Measurements from ENCODE around the gene TBC1D3B. TPM values are rescaled to one million over a fixed set of nuclear protein-coding genes. Genes with fewer than 3 reads are reported as not detected.
"Not testable (repeated sequence)": the region's sequence is repeated elsewhere in the genome, so short reads cannot be mapped to it uniquely, and the experiment has no call there.

Gene TBC1D3B
- polyA plus RNA-seq, 3 donors from 2014 or later, result not detected

- Mint-ChIP-seq H3K36me3 (peaks cover 38 to 61% (median 55%) of the 10 kb centered on the region in 3 donors), H3K27me3 (ENCODE audit: low read depth in 3 of 3) (peaks cover 1 to 3% (median 1%) of the 10 kb centered on the region in 3 donors), H3K4me1 (peaks cover 38 to 40% of the 10 kb centered on the region in 2 donors), H3K27ac (peak overlapping the region in 2 of 6 donors; percentile 69 to 77), H3K4me3 (no peak overlapping the region), H3K9me3 (peaks cover 0 to 12% (median 4%) of the 10 kb centered on the region in 6 donors)
- DNase-seq, result no peak
Measured at GRCh38 chr17:36128411-36128978, 47.9 kb downstream of the TBC1D3B start.

- DNase-seq, result no peak
- H3K36me3 Mint-ChIP-seq, result peaks cover 37 to 55% (median 49%) of the 10 kb centered on the region in 3 donors
- H3K27ac Mint-ChIP-seq, result peak overlapping the region in 5 of 6 donors; percentile 11 to 77 (median 53)
- no peak overlapping the region for H3K4me3 Mint-ChIP-seq
- peaks cover 38 to 40% of the 10 kb centered on the region in 2 donors for H3K4me1 Mint-ChIP-seq
- H3K27me3 Mint-ChIP-seq (ENCODE audit: low read depth in 3 of 3), result peaks cover 1 to 3% (median 1%) of the 10 kb centered on the region in 3 donors
- peaks cover 0 to 12% (median 4%) of the 10 kb centered on the region in 6 donors for H3K9me3 Mint-ChIP-seq
Measured at GRCh38 chr17:36127911-36128310, 48.5 kb downstream of the TBC1D3B start.

GRCh38 chr17:36127199-36127893 is 49.1 kb downstream of the TBC1D3B start:
- H3K4me3 Mint-ChIP-seq, result no peak overlapping the region
- peak overlapping the region in 5 of 6 donors; percentile 22 to 78 (median 53) for H3K27ac Mint-ChIP-seq
- H3K4me1 Mint-ChIP-seq, result peaks cover 40% of the 10 kb centered on the region in 2 donors

GRCh38 chr17:36124879-36125824 is 51.3 kb downstream of the TBC1D3B start:
- H3K36me3 Mint-ChIP-seq, result peaks cover 38 to 59% (median 43%) of the 10 kb centered on the region in 3 donors
- peaks cover 0 to 12% (median 4%) of the 10 kb centered on the region in 6 donors for H3K9me3 Mint-ChIP-seq
- H3K4me3 Mint-ChIP-seq, result no peak overlapping the region
- peaks cover 41 to 49% of the 10 kb centered on the region in 2 donors for H3K4me1 Mint-ChIP-seq
- H3K27me3 Mint-ChIP-seq (ENCODE audit: low read depth in 3 of 3), result peaks cover 0 to 4% (median 3%) of the 10 kb centered on the region in 3 donors
- DNase-seq, result no peak
- peak overlapping the region in 5 of 6 donors; percentile 1 to 58 (median 38) for H3K27ac Mint-ChIP-seq

More at GRCh38 chr17:36127199-36127893, 49.1 kb downstream of the TBC1D3B start:
- Mint-ChIP-seq H3K27me3 (ENCODE audit: low read depth in 3 of 3) (peaks cover 1 to 3% (median 1%) of the 10 kb centered on the region in 3 donors), H3K9me3 (peaks cover 0 to 12% (median 4%) of the 10 kb centered on the region in 6 donors), H3K36me3 (peaks cover 35 to 54% (median 46%) of the 10 kb centered on the region in 3 donors)
- no peak for DNase-seq

- Mint-ChIP-seq H3K27ac (peak overlapping the region in 5 of 6 donors; percentile 17 to 65 (median 42)), H3K9me3 (peaks cover 0 to 12% (median 4%) of the 10 kb centered on the region in 6 donors)
Measured at GRCh38 chr17:36123431-36123830, 53.0 kb downstream of the TBC1D3B start.

GRCh38 chr17:36121099-36121498 is 55.3 kb downstream of the TBC1D3B start:
- not testable (repeated sequence) for DNase-seq; H3K27me3 Mint-ChIP-seq (ENCODE audit: low read depth in 3 of 3); H3K9me3 Mint-ChIP-seq
- peak overlapping the region in 3 of 6 donors; percentile 12 to 57 (median 13) for H3K27ac Mint-ChIP-seq
- peak overlapping the region in 2 of 5 donors; percentile 30 to 38 for H3K4me3 Mint-ChIP-seq
- peaks cover 14 to 30% (median 17%) of the 10 kb centered on the region in 3 donors for H3K36me3 Mint-ChIP-seq
- peaks cover 35 to 48% of the 10 kb centered on the region in 2 donors for H3K4me1 Mint-ChIP-seq

More at GRCh38 chr17:36123431-36123830, 53.0 kb downstream of the TBC1D3B start:
- H3K36me3 Mint-ChIP-seq, result peaks cover 34 to 51% (median 34%) of the 10 kb centered on the region in 3 donors
- H3K27me3 Mint-ChIP-seq (ENCODE audit: low read depth in 3 of 3), result peaks cover 0 to 5% (median 4%) of the 10 kb centered on the region in 3 donors
- H3K4me3 Mint-ChIP-seq, result no peak overlapping the region
- H3K4me1 Mint-ChIP-seq, result peaks cover 47 to 54% of the 10 kb centered on the region in 2 donors
- no peak for DNase-seq

- Mint-ChIP-seq H3K36me3 (peaks cover 11 to 25% (median 14%) of the 10 kb centered on the region in 3 donors), H3K4me3 (peak overlapping the region in 2 of 5 donors; percentile 30 to 38), H3K27ac (peak overlapping the region in 2 of 6 donors; percentile 2 to 57), H3K4me1 (peaks cover 39 to 48% of the 10 kb centered on the region in 2 donors), H3K27me3 (ENCODE audit: low read depth in 3 of 3) (peaks cover 0 to 5% (median 5%) of the 10 kb centered on the region in 3 donors), H3K9me3 (peaks cover 0 to under 1% (median 0%) of the 10 kb centered on the region in 6 donors)
- DNase-seq, result no peak
Measured at GRCh38 chr17:36120221-36120620, 56.2 kb downstream of the TBC1D3B start.

GRCh38 chr17:36118477-36119353 is 57.7 kb downstream of the TBC1D3B start:
- Mint-ChIP-seq H3K27ac (peak overlapping the region in 5 of 6 donors; percentile 22 to 81 (median 72)), H3K9me3 (no peaks in the 10 kb centered on the region), H3K36me3 (peaks cover 17 to 33% (median 19%) of the 10 kb centered on the region in 3 donors), H3K4me1 (peaks cover 44 to 51% of the 10 kb centered on the region in 2 donors), H3K27me3 (ENCODE audit: low read depth in 3 of 3) (peaks cover 0 to 7% (median 5%) of the 10 kb centered on the region in 3 donors), H3K4me3 (peak overlapping the region in 4 of 5 donors; percentile 33 to 73 (median 36))
- DNase-seq, result peak in 2 of 3 donors; percentile 17 to 26

- Mint-ChIP-seq H3K9me3 (peaks cover 0 to under 1% (median 0%) of the 10 kb centered on the region in 6 donors), H3K27ac (peak overlapping the region in 5 of 6 donors; percentile 22 to 81 (median 79)), H3K36me3 (peaks cover 18 to 37% (median 21%) of the 10 kb centered on the region in 3 donors), H3K4me3 (peak overlapping the region in 3 of 5 donors; percentile 38 to 73 (median 38)), H3K4me1 (peaks cover 46 to 53% of the 10 kb centered on the region in 2 donors), H3K27me3 (ENCODE audit: low read depth in 3 of 3) (peaks cover 0 to 7% (median 5%) of the 10 kb centered on the region in 3 donors)
- DNase-seq, result no peak
Measured at GRCh38 chr17:36117505-36118382, 58.7 kb downstream of the TBC1D3B start.
